ENCODE data around the gene ABCA4.

DNA sequence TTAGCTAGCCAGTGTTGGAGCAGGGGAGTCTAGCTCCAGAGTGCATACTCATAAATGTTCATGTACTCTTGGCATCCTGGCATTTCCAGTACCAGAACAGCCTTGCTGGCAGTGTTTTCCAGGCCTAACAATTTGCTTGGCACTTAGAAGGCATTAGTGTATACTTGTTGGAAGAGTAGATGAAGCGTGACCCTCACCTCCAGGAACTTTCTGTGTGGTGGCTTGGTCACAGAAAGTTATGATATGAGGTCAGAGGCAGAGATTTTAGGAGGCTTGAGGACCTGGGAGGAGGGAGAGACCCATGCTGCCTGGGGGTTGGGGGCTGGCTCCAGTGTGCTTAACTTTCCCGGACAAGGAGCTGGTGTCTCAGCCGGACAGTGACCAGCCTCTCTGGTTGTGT, 159.0 kb downstream of the ABCA4 start:
- TF ChIP-seq, protein P1, sequence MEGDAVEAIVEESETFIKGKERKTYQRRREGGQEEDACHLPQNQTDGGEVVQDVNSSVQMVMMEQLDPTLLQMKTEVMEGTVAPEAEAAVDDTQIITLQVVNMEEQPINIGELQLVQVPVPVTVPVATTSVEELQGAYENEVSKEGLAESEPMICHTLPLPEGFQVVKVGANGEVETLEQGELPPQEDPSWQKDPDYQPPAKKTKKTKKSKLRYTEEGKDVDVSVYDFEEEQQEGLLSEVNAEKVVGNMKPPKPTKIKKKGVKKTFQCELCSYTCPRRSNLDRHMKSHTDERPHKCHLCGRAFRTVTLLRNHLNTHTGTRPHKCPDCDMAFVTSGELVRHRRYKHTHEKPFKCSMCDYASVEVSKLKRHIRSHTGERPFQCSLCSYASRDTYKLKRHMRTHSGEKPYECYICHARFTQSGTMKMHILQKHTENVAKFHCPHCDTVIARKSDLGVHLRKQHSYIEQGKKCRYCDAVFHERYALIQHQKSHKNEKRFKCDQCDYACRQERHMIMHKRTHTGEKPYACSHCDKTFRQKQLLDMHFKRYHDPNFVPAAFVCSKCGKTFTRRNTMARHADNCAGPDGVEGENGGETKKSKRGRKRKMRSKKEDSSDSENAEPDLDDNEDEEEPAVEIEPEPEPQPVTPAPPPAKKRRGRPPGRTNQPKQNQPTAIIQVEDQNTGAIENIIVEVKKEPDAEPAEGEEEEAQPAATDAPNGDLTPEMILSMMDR (IDR thresholded peaks at IDR 0.05; ENCODE audit: control extremely low read depth in 1 of 3, insufficient read depth in 1 of 3, low read depth in 1 of 3, low read length in 3 of 3): no peak
- TF ChIP-seq GABPA (IDR thresholded peaks at IDR 0.05; ENCODE audit: borderline replicate concordance, insufficient read depth, low read length): no peak
- TF ChIP-seq TBP (IDR thresholded peaks at IDR 0.05; ENCODE audit: low read depth, low read length): no peak
- no peak for TF ChIP-seq CEBPB (IDR thresholded peaks at IDR 0.05; ENCODE audit: low read depth, low read length)
- no peak for TF ChIP-seq CBX8 (IDR thresholded peaks at IDR 0.05; ENCODE audit: borderline replicate concordance, low read depth, low read length)
- TF ChIP-seq RFX5 (IDR thresholded peaks at IDR 0.05; ENCODE audit: borderline replicate concordance, low read depth, low read length): no peak
- TF ChIP-seq MAFK (IDR thresholded peaks at IDR 0.05; ENCODE audit: low read depth, low read length): no peak
- no peak for TF ChIP-seq POLR2AphosphoS5 (IDR thresholded peaks at IDR 0.05; ENCODE audit: low read depth, low read length)
- TF ChIP-seq TCF12 (IDR thresholded peaks at IDR 0.05; ENCODE audit: low read depth, low read length): no peak
